ENCODE data around the gene PLD1. TPM values are rescaled to one million over a fixed set of nuclear protein-coding genes. Genes with fewer than 3 reads are reported as not detected.
A peak's percentile ranks its signal among the peaks of the same experiment; 100 is the strongest.

Gene PLD1
- total RNA-seq, 2 donors from 2014 or later: 0.32 to 0.89 TPM

- no peak for DNase-seq (ENCODE audit: low spot score in 2 of 2)
- H3K36me3 Mint-ChIP-seq: no peaks in the 10 kb centered on the region
- H3K27ac Mint-ChIP-seq: no peak overlapping the region
- H3K9me3 Mint-ChIP-seq: no peaks in the 10 kb centered on the region
- ATAC-seq: no peak
Observed at GRCh38 chr3:171790898-171791691, 19.2 kb downstream of the PLD1 start.

DNA sequence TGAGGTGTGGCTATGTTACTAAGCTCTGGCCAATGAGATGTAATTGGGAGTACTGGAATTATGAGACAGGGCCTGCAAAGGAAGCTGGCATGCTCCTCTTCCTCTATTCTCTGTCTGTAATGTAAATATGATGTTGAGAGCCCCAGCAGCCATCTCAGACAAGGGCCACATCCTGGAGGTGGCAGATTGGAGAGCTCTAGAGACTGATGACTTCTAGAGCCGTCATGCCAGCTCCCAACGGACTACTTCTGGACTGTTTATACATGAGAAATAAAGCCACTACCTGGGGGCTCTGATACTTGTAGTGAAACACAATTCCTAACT lies 19.7 kb downstream of the PLD1 start:
- ATAC-seq: no peak
- H3K36me3 Mint-ChIP-seq: no peaks in the 10 kb centered on the region
- no peak overlapping the region for H3K27ac Mint-ChIP-seq
- DNase-seq (ENCODE audit: low spot score in 2 of 2): no peak
- H3K9me3 Mint-ChIP-seq: no peaks in the 10 kb centered on the region

DNA sequence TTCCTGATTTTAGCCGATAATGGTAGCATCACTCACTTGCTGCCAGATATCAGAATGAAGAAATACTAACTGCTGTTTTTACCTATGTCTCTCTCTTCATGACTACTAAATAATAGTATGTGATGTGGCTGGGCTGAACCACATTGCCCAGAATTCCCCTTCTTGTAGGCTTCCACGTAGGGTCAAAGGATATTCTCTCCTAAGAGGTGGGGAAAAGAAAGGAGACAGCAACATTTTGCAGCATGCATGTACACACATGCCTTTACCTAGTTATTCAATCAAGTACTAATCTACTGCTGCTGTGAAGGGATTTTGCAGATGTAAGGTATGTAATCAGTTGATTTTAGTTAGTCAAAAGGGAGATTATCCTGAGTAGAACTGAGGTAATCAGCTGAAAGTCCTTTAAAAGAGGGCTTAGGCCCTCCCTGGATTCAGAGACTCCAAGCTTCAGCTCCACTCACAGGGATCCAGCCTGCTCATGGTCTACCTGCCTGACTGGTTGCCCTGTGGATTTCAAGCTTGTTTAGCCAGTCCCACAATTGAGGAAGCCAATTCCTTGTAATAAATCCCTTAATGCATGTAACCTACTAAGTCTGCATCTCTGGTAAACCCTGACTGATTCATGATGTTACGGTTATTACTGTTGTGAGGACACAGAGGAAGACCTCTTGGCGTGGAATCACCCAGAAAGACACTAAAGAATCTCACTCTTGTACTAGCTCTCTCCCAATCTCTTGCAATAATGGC lies 20.4 kb downstream of the PLD1 start:
- no peaks in the 10 kb centered on the region for H3K9me3 Mint-ChIP-seq
- no peak for DNase-seq (ENCODE audit: low spot score in 2 of 2)
- ATAC-seq: no peak
- no peaks in the 10 kb centered on the region for H3K36me3 Mint-ChIP-seq
- H3K27ac Mint-ChIP-seq: no peak overlapping the region

DNA sequence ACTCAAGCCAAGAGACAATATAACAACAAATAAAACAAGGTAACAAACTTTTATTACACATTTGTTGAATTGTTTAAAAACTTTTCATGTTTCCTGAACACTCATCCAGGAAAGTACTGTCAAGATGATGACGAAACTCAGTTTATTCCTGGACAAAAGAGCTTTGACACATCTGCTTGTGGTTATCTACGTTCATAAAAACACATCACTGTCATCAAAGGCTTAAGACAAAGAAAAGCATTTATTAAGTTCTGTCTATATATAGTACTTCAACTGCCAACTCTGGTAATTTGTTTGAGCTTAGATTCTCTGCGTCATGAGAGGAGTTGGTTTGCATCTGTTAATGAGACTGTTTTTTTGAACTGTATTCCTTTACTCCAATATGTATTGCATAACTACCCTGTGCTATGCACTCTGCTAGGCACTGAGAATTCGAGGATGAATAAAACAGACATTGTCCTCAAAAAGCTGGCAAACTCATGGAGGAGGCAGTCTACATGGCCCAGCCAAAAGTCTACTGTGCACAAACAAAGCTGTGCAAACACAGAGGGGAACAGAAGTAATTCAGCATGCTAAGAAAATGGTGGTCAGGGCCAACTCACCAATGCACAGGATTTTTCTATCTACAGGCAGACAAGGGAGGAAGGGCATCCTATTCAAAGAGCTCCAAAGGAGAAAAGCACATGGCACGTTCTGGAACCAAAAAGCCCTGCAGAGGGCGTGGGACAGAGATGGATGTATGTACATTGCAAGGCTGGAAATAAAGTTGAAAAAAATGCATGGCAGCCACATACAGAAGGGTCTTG lies 21.5 kb downstream of the PLD1 start:
- Mint-ChIP-seq H3K9me3 (no peaks in the 10 kb centered on the region), H3K36me3 (no peaks in the 10 kb centered on the region), H3K27ac (no peak overlapping the region)
- DNase-seq (ENCODE audit: low spot score in 2 of 2): no peak
- ATAC-seq: no peak

DNA sequence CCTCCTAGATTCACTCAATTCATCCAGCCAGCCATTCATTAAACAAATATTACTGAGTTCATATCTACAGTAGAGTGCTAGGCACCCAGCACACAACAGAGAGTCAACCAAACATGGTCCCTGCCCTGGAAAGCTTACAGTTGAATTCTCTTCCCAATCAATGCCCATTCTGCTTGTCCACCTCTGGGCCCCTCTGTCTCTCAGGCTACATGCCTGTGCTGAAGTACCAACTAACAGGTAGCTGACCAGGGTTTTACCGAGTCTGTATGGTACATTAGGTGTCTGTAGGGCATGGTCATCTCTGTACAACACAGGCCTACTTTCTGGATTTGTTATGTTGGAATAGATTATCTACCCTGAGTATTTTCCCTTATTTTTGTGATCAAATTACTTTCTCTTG lies 23.3 kb downstream of the PLD1 start:
- Mint-ChIP-seq H3K9me3 (no peaks in the 10 kb centered on the region), H3K36me3 (no peaks in the 10 kb centered on the region), H3K27ac (no peak overlapping the region)
- no peak for ATAC-seq
- no peak for DNase-seq (ENCODE audit: low spot score in 2 of 2)

DNA sequence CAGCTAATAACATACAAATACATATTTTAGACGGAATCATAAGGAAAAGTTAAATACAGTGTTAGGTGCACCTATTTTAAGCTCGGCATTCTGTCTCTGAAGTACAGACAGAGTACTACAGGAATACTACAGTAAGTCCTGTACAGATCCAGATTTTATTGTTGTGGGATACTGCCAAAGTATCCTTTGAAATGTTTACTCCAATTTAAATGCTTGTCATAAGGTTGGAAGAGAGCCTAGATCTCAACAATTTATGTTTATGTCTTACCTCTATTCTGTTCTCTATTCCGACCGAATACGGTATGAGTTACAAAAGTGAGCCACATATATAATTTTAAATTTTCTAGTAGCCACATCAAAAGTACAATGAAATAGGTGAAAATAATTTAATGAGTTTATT lies 25.3 kb downstream of the PLD1 start:
- Mint-ChIP-seq H3K36me3 (no peaks in the 10 kb centered on the region), H3K27ac (peak overlapping the region in 1 of 2 donors; percentile 1), H3K9me3 (no peaks in the 10 kb centered on the region)
- DNase-seq (ENCODE audit: low spot score in 2 of 2) (no peak), ATAC-seq (no peak)

- Mint-ChIP-seq H3K36me3 (no peaks in the 10 kb centered on the region), H3K27ac (peak overlapping the region in 1 of 2 donors; percentile 1), H3K9me3 (no peaks in the 10 kb centered on the region)
- DNase-seq (ENCODE audit: low spot score in 2 of 2): no peak
- ATAC-seq: no peak
Observed at GRCh38 chr3:171784387-171784786, 25.9 kb downstream of the PLD1 start.

DNA sequence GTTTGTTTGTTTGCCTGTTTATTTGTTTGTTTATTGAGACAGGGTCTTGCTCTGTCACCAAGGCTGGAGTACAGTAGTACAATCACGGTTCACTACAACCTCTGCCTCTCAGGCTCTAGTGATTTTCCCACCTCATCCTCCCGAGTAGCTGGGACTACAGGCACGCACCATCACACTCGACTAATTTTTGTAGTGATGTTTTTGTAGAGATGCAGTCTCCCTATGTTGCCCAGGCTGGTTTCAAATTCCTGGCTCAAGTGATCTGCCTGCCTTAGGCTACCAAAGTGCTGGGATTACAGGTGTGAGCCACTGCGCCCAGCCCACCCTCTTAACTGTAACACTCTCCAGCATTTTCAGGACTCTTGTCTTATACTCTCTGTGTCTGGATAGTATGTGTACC lies 26.7 kb downstream of the PLD1 start:
- H3K27ac Mint-ChIP-seq: no peak overlapping the region
- no peaks in the 10 kb centered on the region for H3K9me3 Mint-ChIP-seq
- H3K36me3 Mint-ChIP-seq: no peaks in the 10 kb centered on the region
- DNase-seq (ENCODE audit: low spot score in 2 of 2) (no peak), ATAC-seq (no peak)

DNA sequence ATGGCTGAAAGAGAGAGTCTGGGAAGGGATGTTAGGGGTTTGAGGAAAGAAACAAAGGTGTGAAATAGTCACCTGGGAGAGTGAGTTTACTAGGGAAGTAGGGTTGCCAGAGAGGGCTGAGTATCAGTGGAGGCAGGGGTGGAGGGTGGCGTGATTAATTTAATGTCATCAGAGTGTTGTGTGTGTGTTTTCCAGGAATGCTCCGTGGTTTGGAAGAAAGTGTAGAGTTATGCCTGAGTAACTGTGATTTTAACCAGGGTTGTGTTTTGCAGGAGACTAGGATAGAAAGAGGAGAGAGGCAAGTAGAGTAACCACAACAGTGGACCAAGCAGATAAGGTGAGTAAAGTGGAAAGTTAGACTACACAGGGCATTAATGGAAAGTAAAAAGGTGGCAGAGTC lies 27.2 kb downstream of the PLD1 start:
- Mint-ChIP-seq H3K9me3 (no peaks in the 10 kb centered on the region), H3K27ac (no peak overlapping the region), H3K36me3 (no peaks in the 10 kb centered on the region)

GRCh38 chr3:171782617-171783016 lies 27.7 kb downstream of the PLD1 start:
- DNase-seq (ENCODE audit: low spot score in 2 of 2) (no peak), ATAC-seq (no peak)
- Mint-ChIP-seq H3K36me3 (no peaks in the 10 kb centered on the region), H3K27ac (no peak overlapping the region), H3K9me3 (no peaks in the 10 kb centered on the region)

More for the DNA sequence above, 27.2 kb downstream of the PLD1 start:
- DNase-seq (ENCODE audit: low spot score in 2 of 2) (no peak), ATAC-seq (no peak)

GRCh38 chr3:171781711-171782127 lies 28.6 kb downstream of the PLD1 start:
- Mint-ChIP-seq H3K36me3 (no peaks in the 10 kb centered on the region), H3K27ac (no peak overlapping the region), H3K9me3 (no peaks in the 10 kb centered on the region)
- no peak for DNase-seq (ENCODE audit: low spot score in 2 of 2)
- ATAC-seq: peak in 1 of 2 donors; percentile 71

DNA sequence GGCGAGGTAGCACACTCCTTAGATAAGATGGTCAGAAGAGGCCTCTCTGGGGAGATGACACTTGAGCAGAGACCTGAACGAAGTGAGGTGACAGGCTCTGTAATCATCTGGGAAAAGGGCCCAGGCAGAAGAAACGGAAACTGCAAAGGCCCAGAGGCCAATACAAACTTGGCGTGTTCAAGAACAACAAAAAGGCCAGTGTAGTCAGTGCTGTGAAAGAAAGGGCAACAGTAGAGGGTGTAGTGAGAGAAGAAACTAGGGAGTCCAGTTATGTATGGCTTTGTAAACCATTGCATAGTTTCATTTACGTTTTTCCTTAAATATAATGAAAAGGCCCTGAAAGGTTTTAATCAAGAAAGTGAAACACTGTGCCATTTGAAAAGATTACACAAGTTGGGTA lies 31.8 kb downstream of the PLD1 start:
- no peak for ATAC-seq
- no peak overlapping the region for H3K27ac Mint-ChIP-seq
- H3K36me3 Mint-ChIP-seq: no peaks in the 10 kb centered on the region
- no peaks in the 10 kb centered on the region for H3K9me3 Mint-ChIP-seq
- no peak for DNase-seq (ENCODE audit: low spot score in 2 of 2)

GRCh38 chr3:171777596-171777995 lies 32.7 kb downstream of the PLD1 start:
- Mint-ChIP-seq H3K9me3 (no peaks in the 10 kb centered on the region), H3K27ac (no peak overlapping the region), H3K36me3 (no peaks in the 10 kb centered on the region)
- ATAC-seq (no peak), DNase-seq (ENCODE audit: low spot score in 2 of 2) (no peak)

DNA sequence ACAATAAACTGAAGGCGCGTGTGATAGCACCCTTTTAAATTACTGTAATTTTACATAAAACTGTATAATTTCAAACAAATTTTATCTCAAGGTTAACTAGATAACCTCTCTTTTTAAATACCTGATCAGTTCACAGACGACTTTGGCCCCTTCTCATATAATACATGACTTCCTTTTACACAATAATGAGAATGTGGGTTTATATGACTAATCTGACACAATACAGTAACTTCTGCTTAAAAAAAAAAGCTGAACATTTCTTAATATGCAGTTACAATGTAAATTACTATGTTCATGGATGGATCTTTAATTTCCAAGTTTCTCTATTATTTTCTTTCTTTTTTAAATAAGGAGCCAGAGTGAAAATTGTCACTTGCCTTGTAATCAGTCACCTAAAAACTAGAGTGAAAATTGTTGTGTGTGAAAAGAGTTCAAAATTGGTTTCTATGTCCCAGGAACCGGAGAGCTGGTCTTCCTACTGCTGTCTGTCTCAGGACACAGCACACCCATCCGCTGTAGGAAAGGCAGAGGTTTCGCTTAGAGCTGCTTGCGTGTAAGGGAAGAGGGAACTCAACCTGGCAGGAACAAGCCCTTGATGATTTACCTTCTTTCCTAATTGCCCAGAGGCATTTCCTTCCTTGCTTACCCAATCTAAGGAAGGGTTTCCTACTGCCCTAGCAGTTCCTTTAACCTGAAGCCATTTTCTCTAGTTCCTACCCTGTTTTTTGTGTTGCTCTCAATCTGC lies 33.3 kb downstream of the PLD1 start:
- Mint-ChIP-seq H3K36me3 (no peaks in the 10 kb centered on the region), H3K27ac (no peak overlapping the region), H3K9me3 (no peaks in the 10 kb centered on the region)
- DNase-seq (ENCODE audit: low spot score in 2 of 2): no peak
- ATAC-seq: no peak

DNA sequence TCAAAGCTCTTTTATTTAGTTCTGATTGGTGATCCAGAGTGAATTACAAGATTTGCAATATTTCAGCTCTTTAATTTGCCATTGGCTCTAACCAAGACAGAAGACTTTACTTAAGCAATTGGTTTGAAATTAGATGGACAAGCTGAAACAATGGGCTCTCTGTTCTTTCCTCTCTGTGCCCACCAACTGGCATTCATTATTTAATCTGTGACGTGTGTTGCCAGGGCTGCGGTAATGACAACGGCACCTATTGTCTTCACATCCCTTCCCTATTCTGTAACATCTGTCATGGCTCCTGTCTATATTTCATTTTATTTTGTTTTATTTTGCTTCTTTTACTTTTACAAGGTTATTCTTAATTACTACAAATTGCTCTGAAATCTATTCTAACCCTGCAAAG lies 33.9 kb downstream of the PLD1 start:
- Mint-ChIP-seq H3K36me3 (no peaks in the 10 kb centered on the region), H3K9me3 (no peaks in the 10 kb centered on the region), H3K27ac (no peak overlapping the region)
- no peak for DNase-seq (ENCODE audit: low spot score in 2 of 2)
- no peak for ATAC-seq

- no peaks in the 10 kb centered on the region for H3K9me3 Mint-ChIP-seq
- ATAC-seq (no peak), DNase-seq (ENCODE audit: low spot score in 2 of 2) (no peak)
- H3K27ac Mint-ChIP-seq: no peak overlapping the region
- H3K36me3 Mint-ChIP-seq: no peaks in the 10 kb centered on the region
Observed at GRCh38 chr3:171775943-171776342, 34.3 kb downstream of the PLD1 start.

DNA sequence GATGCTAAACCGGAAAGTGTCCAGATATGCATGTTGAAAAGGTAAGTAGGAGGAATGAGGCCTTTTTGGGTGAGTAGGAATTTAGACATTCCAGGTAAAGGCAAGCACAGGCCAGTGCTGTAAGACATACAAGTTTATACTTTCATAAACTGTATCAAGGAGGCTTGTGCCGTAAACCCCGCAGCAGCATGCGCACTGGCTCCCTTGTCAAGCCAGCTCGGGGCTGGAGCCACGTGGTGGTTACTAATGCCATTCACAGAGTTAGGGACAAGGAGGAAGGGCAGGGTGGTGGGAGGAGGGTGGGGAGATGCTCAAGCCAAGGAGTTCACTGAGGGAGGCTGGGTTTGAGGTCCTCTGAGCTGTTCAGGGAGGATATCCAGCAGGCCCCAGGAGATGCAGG lies 35.8 kb downstream of the PLD1 start:
- Mint-ChIP-seq H3K36me3 (no peaks in the 10 kb centered on the region), H3K9me3 (no peaks in the 10 kb centered on the region), H3K27ac (no peak overlapping the region)
- DNase-seq (ENCODE audit: low spot score in 2 of 2) (no peak), ATAC-seq (no peak)
